Activated T-helper 17 cell treated with anti-CD3 and anti-CD28 coated beads, Interleukin-2, amount 50 U/mL, for 72 hours (primary cell): Measurements from ENCODE around the gene LTO1. TPM values are rescaled to one million over a fixed set of nuclear protein-coding genes. Genes with fewer than 3 reads are reported as not detected.

Experiments used
- ATAC-seq: fragments of 150-1000 bp; cut with Tn5 transposase; replicated peaks from 2 replicates; pipeline ENCODE4 v1.10.0; 2021; ENCODE audit warnings: mild to moderate bottlenecking, moderate library complexity
- H3K27ac Mint-ChIP-seq: one replicate; pipeline ENCODE4 v1.8.0; 2022; ENCODE audit warnings: mixed read lengths
- H3K27me3 Mint-ChIP-seq: one replicate; pipeline ENCODE4 v1.8.0; 2022; ENCODE audit warnings: mixed read lengths
- H3K36me3 Mint-ChIP-seq: one replicate; pipeline ENCODE4 v1.8.0; 2022; ENCODE audit warnings: low read depth, mild to moderate bottlenecking, mixed read lengths
- H3K4me1 Mint-ChIP-seq: one replicate; pipeline ENCODE4 v1.8.0; 2022; ENCODE audit warnings: mixed read lengths
- H3K4me3 Mint-ChIP-seq: one replicate; pipeline ENCODE4 v1.8.0; 2022; ENCODE audit warnings: mild to moderate bottlenecking, mixed read lengths
- H3K9me3 Mint-ChIP-seq: one replicate; pipeline ENCODE4 v1.8.0; 2022; ENCODE audit warnings: mixed read lengths
- total RNA-seq, 2 donors: library from RNA; stranded (reverse); gene quantifications; one replicate each; pipeline ENCODE4 v1.2.3, GENCODE V29; 2022

The LTO1 gene
- total RNA-seq, 2 donors from 2014 or later = 20.4 to 25.6 TPM

DNA sequence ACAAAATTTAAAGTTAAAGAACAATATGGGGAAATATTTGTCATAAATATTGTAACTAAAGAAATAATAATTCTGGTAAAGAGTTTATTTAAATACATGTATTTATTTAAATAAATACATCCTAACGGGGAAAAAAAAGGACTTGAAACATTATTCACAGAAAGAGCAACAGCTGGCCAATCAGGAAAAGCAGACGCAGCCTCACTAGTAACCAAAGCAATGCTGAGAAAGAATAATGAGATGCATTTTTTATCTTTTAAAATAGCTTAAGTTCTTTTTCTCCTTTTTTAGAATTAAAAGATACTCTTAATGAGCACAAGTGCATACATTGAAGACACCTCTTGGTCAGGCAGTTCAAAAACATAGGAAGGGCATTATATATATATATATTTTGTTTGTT is 2.6 kb upstream of the LTO1 start:
- Mint-ChIP-seq H3K9me3 (no peaks in the 10 kb centered on the region), H3K27ac (no peak overlapping the region), H3K4me3 (no peak overlapping the region), H3K27me3 (no peaks in the 10 kb centered on the region), H3K36me3 (peaks cover 15% of the 10 kb centered on the region), H3K4me1 (peaks cover 5% of the 10 kb centered on the region)
- no peak for ATAC-seq

DNA sequence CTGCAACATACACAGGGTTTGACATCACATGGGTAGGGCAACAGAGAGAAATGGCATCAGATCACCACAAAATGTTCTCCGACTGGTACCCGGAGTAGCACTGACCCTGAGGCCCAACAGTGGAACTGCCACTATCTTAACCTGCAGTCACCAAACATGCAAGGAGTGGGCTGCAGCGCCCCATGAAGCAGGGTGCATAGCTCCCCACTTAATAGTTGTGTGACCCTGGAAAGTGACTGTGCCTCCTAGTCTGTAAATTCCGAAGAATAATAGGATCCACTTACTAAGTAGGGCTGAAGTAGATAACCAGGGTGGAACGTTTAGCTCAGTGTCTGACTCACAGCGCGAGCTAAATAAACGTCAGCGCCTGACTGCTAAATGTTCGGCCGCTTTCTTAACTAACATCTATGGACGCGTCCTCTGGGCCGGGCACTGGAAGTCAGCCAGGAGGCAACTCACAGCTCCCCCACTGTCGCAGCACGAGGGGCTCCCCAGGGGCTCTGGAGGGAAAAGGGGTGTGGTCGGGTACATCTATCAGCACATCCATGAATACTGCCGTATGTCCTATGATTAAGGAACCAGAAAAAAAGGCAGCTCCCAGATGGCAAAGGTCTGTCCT is 777 bp downstream of the LTO1 start:
- H3K4me1 Mint-ChIP-seq = peaks cover 5% of the 10 kb centered on the region
- peaks cover 48% of the 10 kb centered on the region for H3K36me3 Mint-ChIP-seq
- ATAC-seq = no peak
- no peaks in the 10 kb centered on the region for H3K27me3 Mint-ChIP-seq
- peak overlapping the region; percentile 95 for H3K27ac Mint-ChIP-seq
- H3K9me3 Mint-ChIP-seq = no peaks in the 10 kb centered on the region
- H3K4me3 Mint-ChIP-seq = peak overlapping the region; percentile 92

DNA sequence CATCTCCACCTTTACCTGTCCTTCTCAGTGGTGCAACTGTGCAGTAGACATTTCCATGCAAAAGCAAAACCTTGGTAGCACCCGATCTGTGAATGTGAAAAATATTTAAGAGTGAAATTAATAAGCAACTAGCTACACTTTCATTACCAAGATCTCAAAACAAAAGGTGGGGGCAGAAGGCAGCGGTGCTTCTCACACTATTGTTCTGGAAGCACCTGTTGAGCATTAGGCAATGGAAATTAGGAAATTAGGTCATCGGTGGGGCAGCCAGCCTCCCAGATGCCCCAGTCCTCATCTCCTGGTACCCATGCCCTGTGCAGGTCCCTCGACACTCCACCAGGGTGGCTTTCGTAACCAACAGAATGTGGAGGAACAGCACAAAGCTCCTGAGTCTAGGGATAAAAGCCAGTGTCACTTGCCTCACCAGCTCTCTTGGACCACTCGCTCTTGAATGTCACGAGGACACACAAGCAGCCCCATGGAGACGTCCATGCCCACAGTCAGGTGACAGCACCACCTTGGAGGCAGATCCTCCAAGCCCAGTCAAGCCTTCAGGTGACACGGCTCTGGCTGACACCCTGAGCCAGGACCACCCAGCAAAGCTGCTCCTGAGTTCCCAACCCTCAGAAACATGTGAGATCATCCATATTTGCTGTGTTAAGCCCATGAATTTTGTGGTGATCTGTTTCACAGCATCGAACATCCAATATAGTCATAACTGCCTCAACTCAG is 3.3 kb downstream of the LTO1 start:
- Mint-ChIP-seq H3K36me3 (peaks cover 72% of the 10 kb centered on the region), H3K27me3 (no peaks in the 10 kb centered on the region), H3K4me3 (no peak overlapping the region), H3K27ac (no peak overlapping the region), H3K4me1 (peaks cover 5% of the 10 kb centered on the region), H3K9me3 (no peaks in the 10 kb centered on the region)
- ATAC-seq = no peak

DNA sequence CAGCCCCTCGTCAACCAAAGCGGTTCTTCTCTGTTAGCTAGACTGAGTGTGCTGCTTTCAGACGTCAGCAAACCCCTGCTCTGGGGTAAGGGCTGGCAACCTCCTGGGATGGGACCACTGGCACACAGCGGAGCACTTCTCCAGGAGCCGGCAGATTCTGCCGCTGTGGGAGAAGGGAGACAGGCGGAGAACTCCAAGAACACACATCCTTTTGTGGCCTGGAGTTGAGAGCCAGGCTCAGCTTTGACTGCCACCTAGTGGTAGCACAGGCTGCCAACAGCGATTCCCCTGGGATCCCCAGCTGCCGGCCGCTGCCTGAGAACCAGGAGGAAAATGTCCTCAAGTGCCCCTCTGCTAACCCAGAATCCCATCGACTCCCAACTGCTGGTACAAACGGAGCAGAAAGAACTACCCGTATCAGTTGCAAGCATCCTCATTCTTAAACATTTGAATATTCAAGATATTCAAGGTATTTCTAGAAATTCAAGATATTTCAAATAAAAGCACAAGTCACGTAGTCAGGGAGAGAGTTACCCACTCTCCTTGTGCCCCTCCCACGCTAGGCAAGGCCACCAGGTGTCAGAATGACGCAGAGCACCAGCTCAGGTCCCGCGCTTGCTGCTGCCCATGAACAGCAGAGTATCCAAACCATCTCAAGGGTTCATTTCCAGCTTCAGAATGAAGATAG is 4.9 kb downstream of the LTO1 start:
- ATAC-seq = peak; percentile 30
- H3K4me3 Mint-ChIP-seq = no peak overlapping the region
- H3K9me3 Mint-ChIP-seq = no peaks in the 10 kb centered on the region
- peaks cover 5% of the 10 kb centered on the region for H3K4me1 Mint-ChIP-seq
- no peak overlapping the region for H3K27ac Mint-ChIP-seq
- H3K36me3 Mint-ChIP-seq = peaks cover 84% of the 10 kb centered on the region
- H3K27me3 Mint-ChIP-seq = no peaks in the 10 kb centered on the region

DNA sequence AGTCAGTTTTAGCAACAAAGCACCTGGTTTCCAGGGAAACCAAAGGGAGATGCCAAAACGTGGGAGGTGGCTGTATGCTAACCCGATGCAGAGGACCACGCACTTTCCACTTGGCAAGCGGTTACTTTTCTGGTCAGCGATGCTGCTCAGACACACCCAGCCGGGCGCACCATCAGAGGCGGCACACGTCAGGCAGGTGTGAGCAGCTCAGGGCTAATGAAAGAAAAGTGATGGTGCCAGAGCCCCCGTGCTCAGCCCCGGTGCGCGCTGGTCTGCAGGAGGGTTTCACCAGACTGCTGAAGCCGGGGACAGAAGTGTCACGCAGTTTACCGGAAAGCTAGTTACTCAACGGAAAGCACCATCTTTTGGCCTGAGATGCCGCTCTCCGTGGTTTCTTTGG is 5.7 kb downstream of the LTO1 start:
- no peaks in the 10 kb centered on the region for H3K27me3 Mint-ChIP-seq
- H3K27ac Mint-ChIP-seq = no peak overlapping the region
- peaks cover 88% of the 10 kb centered on the region for H3K36me3 Mint-ChIP-seq
- ATAC-seq = no peak
- no peak overlapping the region for H3K4me3 Mint-ChIP-seq
- H3K9me3 Mint-ChIP-seq = no peaks in the 10 kb centered on the region
- H3K4me1 Mint-ChIP-seq = peaks cover 5% of the 10 kb centered on the region

DNA sequence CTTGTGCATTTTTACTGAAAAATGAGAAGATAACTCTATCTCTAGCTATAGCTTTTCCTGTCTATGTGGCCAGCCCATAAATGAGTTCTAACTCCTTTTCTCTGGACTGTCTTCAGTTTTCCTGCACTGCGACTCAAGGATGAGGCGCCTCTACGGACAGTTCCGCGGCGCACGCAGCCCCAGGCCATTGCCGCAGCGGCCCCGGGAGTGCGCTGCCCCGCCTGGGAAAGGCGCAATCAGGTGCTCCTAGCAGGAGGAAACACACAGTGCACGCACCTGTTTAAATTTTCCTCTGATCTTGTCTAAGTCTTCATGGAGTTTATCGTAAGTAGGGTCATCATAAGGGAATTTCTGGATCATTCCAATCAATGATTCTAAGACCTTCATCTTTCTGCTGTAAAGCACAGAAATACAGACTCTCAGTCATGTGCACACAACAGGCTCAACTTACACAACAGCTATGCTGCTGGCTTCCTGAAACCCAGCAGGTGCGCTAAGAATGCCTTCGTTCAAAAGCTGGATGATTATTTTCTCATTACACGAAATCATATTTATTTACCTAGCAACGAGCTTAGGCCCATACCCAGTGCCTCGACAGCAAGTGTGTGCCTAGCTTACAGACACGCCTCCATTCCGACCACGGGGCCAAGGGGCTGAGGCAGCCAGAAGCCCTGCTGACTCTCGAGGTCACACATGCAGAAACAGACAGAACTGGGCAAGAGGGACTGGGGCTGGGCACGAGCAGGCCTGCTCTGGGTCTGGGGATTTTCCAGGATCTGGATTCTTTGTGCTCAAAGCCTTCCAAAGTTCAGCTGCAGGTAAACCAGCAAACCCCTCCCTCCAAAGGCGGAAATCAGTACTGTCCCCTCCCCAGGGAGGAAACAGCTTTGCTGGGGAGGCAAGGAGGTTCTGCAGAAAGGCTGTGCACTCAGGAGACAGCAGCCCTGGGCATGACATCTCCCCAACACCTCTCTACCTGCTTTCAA is 7.2 kb downstream of the LTO1 start:
- ATAC-seq = no peak
- Mint-ChIP-seq H3K27me3 (no peaks in the 10 kb centered on the region), H3K4me1 (no peaks in the 10 kb centered on the region), H3K27ac (no peak overlapping the region), H3K9me3 (no peaks in the 10 kb centered on the region), H3K36me3 (peaks cover 97% of the 10 kb centered on the region), H3K4me3 (no peak overlapping the region)

DNA sequence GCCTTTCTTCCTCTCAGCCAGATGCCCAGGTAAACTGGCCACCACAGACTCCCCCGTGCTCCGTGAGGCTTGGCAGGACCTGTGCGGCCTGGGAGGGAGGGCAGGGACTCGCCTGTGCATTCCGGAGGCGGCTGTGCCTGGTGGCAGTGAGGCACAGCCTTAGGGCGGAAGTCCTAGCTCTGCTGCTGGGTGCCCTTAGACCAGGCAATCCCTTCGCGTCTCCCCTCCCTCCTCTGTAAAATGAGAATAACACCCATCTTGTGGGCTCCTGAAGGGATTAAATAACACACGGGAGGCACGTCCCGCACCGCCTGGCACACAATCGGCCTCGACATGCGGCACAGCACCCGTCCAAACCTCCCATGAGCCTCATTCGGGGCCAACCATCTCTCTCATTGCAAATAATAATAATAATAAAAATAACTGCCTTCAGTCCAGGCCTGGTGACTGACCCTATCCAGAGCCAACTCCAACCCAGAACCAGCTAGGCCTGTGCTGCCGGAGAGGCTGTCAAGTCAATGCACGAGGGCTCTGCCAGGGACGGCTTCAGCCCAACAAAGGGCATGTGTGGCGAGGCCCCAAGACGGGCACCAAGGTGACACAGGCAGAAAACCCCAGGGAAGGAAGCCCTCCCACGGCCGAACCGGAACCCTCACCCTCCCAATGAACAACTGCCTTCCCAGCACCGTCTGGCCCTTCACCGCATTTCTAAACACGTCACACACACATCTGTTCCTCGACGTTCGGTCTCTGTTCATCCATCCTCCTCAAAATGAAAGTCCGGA is 8.2 kb downstream of the LTO1 start:
- H3K27me3 Mint-ChIP-seq = no peaks in the 10 kb centered on the region
- ATAC-seq = no peak
- H3K36me3 Mint-ChIP-seq = peaks cover 90% of the 10 kb centered on the region
- no peaks in the 10 kb centered on the region for H3K4me1 Mint-ChIP-seq
- no peaks in the 10 kb centered on the region for H3K9me3 Mint-ChIP-seq
- no peak overlapping the region for H3K27ac Mint-ChIP-seq
- H3K4me3 Mint-ChIP-seq = no peak overlapping the region

DNA sequence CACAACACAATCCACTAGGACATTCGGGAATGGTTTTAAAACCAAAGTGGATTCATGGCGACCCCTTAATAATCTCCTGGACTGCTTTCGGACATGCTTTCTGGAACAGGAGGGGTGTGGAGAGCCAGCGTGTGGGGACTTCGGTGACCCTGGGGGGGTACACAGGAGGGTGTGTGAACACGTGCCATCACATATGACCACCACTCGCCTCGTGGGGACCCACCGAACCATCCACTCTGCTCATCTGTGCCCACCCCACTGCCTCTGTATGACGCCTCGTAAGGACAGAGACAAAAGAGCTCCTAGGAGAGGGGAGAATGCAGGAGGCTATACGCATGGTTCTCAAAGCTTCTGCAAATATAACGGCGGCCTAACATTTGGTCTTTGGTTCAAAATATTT is 8.9 kb downstream of the LTO1 start:
- Mint-ChIP-seq H3K4me1 (no peaks in the 10 kb centered on the region), H3K27ac (no peak overlapping the region), H3K36me3 (peaks cover 83% of the 10 kb centered on the region), H3K27me3 (no peaks in the 10 kb centered on the region), H3K4me3 (no peak overlapping the region), H3K9me3 (no peaks in the 10 kb centered on the region)
- no peak for ATAC-seq

DNA sequence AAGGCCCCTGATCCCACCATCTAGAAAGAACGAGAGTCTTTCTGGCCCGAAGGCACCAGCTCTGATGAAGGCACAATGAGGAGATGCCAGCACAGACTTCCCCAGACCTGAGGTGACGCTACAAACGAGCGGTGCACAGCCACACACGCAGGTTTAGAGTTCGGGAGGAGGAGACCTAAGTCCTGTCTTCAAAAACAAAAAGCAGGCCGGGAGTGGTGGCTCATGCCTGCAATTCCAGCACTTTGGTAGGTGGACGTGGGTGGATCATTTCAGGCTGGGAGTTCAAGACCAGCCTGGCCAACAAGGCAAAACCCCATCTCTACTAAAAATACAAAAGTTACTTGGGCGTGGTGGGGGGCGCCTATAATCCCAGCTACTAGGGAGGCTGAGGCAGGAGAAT is 9.5 kb downstream of the LTO1 start:
- Mint-ChIP-seq H3K4me3 (no peak overlapping the region), H3K9me3 (no peaks in the 10 kb centered on the region), H3K36me3 (peaks cover 77% of the 10 kb centered on the region), H3K4me1 (no peaks in the 10 kb centered on the region), H3K27me3 (no peaks in the 10 kb centered on the region), H3K27ac (no peak overlapping the region)
- no peak for ATAC-seq

DNA sequence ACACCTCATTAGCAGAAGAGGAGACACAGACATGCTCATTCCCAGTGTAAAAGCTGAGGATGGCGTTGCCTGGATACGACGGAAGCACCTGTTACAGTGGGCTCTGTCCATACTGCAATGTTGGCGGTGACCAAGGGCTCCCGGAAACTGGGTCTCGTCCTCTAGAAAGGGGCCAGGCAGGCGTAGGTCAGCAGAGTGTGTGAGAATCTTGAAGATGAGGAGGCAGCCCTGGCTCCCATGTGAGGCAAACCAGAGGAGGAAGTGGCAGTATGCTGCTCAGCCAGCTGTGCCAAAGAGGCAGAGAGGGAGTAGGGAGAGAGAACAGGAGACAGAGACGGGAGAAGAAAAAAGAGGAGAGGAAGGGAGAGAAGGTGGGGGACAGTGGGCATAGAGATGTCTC is 10.3 kb downstream of the LTO1 start:
- Mint-ChIP-seq H3K4me3 (no peak overlapping the region), H3K27ac (no peak overlapping the region), H3K36me3 (peaks cover 70% of the 10 kb centered on the region), H3K27me3 (no peaks in the 10 kb centered on the region), H3K9me3 (no peaks in the 10 kb centered on the region), H3K4me1 (no peaks in the 10 kb centered on the region)
- no peak for ATAC-seq

DNA sequence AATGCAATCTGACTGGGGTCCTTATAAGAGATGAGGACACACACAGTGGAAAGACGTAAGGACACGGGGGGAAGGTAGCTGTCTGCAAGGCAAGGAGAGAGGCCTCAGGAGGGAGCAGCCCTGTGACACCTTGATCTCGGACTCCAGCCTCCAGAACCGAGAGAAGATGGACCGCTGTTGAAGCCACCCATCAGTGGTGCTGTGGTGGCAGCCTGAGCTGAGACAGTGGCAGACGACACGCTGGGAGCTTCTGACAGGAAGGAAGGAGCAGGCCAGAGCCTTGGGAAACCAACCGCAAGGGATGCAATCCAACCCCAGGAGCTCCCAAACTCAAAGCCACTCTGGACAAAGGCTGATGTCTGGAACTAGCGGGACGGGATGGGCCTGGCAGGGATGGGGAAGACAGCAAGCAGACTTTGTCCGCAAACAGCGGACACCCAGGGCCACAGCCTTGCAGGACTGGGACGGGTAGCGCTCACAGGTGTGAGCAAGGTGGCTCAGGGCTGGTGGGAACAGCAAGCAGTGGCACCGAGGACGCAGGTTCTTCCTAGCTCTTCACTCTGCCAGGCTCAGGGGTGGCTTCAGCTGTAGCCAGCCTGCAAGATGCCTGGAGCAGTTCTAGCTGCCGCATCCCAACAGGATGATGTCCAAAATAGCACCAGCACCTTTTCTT is 10.9 kb downstream of the LTO1 start:
- Mint-ChIP-seq H3K27me3 (no peaks in the 10 kb centered on the region), H3K4me1 (no peaks in the 10 kb centered on the region), H3K27ac (no peak overlapping the region), H3K36me3 (peaks cover 63% of the 10 kb centered on the region), H3K4me3 (no peak overlapping the region), H3K9me3 (no peaks in the 10 kb centered on the region)
- ATAC-seq = no peak

DNA sequence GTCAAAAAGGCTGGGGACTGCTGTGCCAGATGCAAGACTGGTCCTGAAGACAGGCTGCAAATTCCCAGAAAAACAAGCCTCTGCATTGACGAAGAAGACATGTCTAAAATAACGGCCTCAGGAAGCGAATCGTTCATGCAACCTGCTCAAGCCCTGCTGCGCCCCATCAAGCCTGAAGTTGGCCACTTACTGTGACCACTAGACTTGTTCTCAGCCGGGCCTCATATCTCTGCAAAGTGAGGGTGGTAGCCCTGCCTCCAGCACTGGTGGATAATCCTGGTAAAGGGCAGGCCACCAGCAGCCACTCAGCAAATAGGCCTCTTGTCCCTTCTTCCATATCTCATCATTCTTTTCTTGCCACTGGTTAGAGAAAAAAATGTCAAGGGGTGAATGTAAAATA is 11.8 kb downstream of the LTO1 start:
- H3K27me3 Mint-ChIP-seq = no peaks in the 10 kb centered on the region
- H3K36me3 Mint-ChIP-seq = peaks cover 54% of the 10 kb centered on the region
- no peak overlapping the region for H3K27ac Mint-ChIP-seq
- no peaks in the 10 kb centered on the region for H3K9me3 Mint-ChIP-seq
- no peak for ATAC-seq
- no peaks in the 10 kb centered on the region for H3K4me1 Mint-ChIP-seq
- H3K4me3 Mint-ChIP-seq = no peak overlapping the region

DNA sequence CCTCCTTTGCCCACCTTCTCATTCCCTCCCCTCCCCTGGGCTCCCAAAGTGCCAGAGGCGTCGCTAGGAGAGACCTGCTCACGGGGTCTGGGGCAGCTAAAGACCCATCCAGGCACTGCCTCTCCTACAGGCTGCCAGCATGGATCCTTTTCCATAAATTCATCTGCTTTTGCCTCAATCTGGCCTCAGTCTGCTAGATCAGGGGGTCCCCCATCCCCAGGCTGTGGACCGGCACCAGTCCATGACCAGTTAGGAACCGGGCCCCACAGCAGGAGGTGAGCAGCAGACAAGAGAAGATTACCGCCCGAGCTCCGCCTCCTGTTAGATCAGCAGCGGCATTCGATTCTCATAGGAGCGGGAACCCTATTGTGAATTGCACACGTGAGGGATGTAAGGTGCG is 12.3 kb downstream of the LTO1 start:
- no peaks in the 10 kb centered on the region for H3K27me3 Mint-ChIP-seq
- no peaks in the 10 kb centered on the region for H3K9me3 Mint-ChIP-seq

More for the DNA sequence above, 12.3 kb downstream of the LTO1 start:
- Mint-ChIP-seq H3K4me3 (no peak overlapping the region), H3K27ac (no peak overlapping the region), H3K4me1 (no peaks in the 10 kb centered on the region), H3K36me3 (peaks cover 49% of the 10 kb centered on the region)
- no peak for ATAC-seq
